Omental fat pad (tissue), 4 donors: ENCODE data around the gene PCED1B. TPM values are rescaled to one million over a fixed set of nuclear protein-coding genes. Genes with fewer than 3 reads are reported as not detected.

Experiments used
- ATAC-seq: fragments of 150-250 bp; one replicate; pipeline ENCODE4 v1.9.1; 2016; ENCODE audit warnings: mild to moderate bottlenecking, moderate library complexity; ENCODE audit not compliant: low FRiP score
- DNase-seq: peaks from one replicate; pipeline ENCODE4 v3.0.0-alpha.2; 2019; ENCODE audit warnings: low spot score
- total RNA-seq, 4 donors: library from RNA; depleted of rRNA; stranded (reverse); fragments of >200 nt; gene quantifications; one replicate each; pipeline ENCODE4 v1.1.0, GENCODE V29; 2016
- TF ChIP-seq, protein P1 (sequence below), 3 donors: fragments of 450-650 bp; IDR thresholded peaks; one replicate each; pipeline ENCODE4 v1.5.1; 2016 to 2017; ENCODE audit warnings: antibody characterized with exemption in 3 of 3, mild to moderate bottlenecking in 3 of 3, moderate library complexity in 2 of 3

Gene PCED1B
- total RNA-seq, 4 donors from 2014 or later, result 1.9 to 5.7 (median 3.8) TPM

DNA sequence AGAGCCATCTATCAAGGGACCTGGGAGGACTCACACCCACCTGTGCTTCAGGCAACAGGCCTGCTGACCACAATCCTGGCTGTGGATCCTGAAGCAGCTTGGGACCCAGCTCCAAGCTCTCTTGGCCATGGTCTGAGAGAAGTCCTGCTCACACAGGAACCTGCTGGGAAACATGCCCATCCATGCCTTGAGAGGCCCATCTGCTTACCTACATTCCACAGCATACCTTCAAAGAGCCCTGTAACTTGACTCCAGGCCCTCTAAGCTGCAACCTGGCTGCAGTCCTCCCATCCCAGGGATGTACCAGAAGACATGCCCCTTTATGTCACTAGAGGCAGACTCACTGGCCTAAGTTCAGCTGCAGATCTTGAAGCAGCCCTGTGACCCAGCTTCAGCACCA, 62.0 kb downstream of the PCED1B start:
- TF ChIP-seq, protein P1, sequence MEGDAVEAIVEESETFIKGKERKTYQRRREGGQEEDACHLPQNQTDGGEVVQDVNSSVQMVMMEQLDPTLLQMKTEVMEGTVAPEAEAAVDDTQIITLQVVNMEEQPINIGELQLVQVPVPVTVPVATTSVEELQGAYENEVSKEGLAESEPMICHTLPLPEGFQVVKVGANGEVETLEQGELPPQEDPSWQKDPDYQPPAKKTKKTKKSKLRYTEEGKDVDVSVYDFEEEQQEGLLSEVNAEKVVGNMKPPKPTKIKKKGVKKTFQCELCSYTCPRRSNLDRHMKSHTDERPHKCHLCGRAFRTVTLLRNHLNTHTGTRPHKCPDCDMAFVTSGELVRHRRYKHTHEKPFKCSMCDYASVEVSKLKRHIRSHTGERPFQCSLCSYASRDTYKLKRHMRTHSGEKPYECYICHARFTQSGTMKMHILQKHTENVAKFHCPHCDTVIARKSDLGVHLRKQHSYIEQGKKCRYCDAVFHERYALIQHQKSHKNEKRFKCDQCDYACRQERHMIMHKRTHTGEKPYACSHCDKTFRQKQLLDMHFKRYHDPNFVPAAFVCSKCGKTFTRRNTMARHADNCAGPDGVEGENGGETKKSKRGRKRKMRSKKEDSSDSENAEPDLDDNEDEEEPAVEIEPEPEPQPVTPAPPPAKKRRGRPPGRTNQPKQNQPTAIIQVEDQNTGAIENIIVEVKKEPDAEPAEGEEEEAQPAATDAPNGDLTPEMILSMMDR (IDR thresholded peaks at IDR 0.05), result no peak
- DNase-seq, result no peak
- no peak for ATAC-seq

DNA sequence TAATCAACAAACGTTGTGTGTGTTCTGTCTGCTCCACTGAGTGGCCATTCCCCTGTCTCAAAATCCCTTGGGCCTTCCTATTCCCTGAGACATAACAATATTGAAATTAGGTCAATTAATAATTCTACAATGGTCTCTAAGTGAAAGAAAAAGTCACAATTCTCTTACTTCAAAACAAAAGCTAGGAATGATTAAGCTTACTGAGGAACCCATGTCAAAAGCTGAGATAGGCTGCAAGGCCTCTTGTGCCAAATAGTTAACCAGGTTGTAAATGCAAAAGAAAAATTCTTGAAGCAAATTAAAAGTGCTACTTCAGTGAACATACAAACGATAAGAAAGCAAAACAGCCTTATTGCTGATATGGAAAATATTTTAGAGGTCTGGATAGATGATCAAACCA, 65.3 kb downstream of the PCED1B start:
- TF ChIP-seq, protein P1 (IDR thresholded peaks at IDR 0.05), result no peak
- DNase-seq (no peak), ATAC-seq (no peak)

DNA sequence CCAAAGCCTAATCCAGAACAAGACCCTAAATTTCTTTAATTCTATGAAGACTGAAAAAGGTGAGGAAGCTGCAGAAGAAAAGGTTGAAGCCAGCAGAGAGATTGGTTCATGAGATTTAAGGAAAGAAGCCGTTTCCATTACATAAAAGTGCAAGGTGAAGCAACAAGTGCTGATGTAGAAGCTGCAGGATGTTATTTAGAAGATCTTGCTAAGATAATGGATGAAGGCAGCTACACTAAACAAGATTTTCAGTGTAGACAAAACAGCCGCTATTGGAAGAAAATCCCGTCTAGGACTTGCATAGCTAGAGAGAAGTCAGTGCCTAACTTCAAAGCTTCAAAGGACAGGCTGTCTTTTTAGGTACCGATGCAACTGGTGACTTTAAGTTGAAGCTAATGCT, 65.8 kb downstream of the PCED1B start:
- ATAC-seq, result no peak
- TF ChIP-seq, protein P1 (IDR thresholded peaks at IDR 0.05), result no peak
- no peak for DNase-seq

DNA sequence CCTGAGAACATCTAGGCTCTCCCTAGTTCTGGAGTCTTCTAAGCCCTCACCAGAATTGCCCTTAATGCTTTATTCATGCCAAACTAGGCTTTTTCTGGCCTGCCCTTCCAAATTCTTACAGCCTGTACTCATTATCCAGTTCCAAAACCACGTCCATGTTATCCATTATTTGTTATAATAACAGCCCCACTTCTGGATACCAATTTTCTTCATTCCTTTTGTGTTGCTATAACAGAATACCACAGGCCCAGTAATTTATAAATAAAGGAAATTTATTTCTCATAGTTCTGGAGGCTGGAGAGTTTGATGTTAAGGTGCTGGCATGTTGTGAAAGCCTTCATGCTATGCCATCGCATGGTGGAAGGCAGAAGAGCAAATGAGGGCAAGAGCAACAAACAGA, 68.3 kb downstream of the PCED1B start:
- ATAC-seq, result no peak
- TF ChIP-seq, protein P1 (IDR thresholded peaks at IDR 0.05), result no peak
- no peak for DNase-seq

DNA sequence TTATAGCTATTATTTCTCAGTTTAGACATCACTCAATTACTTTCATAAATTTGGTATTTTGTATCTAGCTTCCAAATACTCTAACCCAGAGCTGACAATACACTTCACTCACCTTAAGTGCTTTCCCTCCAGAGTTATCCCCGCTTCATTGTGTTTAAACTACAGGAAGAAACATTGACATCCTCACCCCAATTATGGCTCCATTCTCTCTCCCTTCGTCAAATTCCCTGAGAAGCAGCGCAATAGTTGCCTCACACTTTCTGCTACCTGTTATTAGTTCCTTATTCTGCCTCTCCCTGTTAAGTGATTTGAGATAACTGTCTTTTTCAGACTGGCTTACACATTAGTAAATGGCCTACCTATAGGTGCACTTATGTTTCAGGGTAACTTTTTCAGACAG, 69.7 kb downstream of the PCED1B start:
- no peak for ATAC-seq
- DNase-seq, result no peak
- TF ChIP-seq, protein P1 (IDR thresholded peaks at IDR 0.05), result no peak

DNA sequence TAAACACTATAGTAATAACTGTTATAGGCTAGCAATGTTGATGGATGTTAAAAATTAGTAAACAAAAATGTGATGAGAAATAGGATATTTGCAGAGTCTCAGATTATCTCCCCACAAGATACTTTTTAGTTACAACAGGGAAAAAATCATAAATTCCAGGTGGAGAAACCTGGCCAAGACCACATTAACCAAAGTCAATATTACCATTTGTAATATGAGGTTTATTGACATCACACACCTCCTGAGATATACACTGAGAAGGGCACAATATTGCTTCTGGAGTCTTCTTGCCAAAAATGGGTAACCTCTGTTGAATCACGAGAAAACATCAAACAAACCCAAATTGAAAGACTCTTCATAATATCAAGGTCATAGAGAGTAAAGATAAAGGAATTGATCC, 72.7 kb downstream of the PCED1B start:
- DNase-seq (no peak), ATAC-seq (no peak)
- TF ChIP-seq, protein P1 (IDR thresholded peaks at IDR 0.05), result no peak

DNA sequence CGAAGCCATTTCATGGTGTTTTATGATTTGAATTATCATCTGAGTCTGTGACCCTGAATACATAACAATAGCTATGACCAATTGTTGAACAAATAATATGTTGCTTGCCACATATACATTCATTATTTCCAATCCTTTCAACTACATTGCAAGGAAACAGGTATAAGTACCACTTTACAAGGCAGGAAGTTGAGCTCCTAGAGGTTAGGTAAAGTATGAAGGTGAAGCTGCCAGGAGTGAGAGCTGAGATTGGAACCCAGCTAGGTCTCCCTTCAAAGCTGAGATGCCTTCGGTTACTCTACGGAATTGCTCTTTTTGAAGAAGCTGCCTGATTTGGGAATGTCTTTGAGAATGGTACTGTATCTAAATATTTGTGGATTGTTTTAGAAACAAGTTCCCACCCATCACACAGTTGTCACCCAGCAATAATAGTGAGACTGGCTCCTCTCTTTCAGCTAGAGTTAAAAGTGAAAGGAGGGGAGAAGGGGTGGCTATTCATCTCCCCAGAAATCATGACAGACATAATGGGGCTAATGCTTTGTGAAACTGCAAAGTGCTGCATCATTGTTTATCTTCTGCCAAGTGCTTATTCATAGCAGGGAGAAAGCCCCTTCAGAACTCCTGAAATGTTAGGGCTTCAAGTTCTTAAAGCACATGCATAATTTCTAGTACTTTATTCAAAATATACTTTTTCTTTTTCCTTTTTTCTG, 76.2 kb downstream of the PCED1B start:
- DNase-seq (no peak), ATAC-seq (peak; percentile 93)
- TF ChIP-seq, protein P1 (IDR thresholded peaks at IDR 0.05), result no peak
